D721Med (cell line): Measurements from ENCODE around the gene SPRY4.

Source experiments
- DNase-seq: peaks from one replicate; pipeline ENCODE4 v3.0.0; 2011; ENCODE audit warnings: low spot score; ENCODE audit not compliant: insufficient read length
- FAIRE-seq: peaks from 2 replicates; lab custom pipeline; 2011; peaks lifted over from hg19 to GRCh38; lab: Jason Lieb, UNC
- CTCF ChIP-seq: IDR thresholded peaks from 2 replicates; pipeline ENCODE4 v1.5.1; 2012; ENCODE audit warnings: mild to moderate bottlenecking, control low read depth; ENCODE audit not compliant: insufficient read depth; ENCODE audit errors: missing control alignments

Gene SPRY4

GRCh38 chr5:142292808-142293207 lies 32.0 kb downstream of the SPRY4 start:
- no peak for DNase-seq
- FAIRE-seq = no peak
- no peak for TF ChIP-seq CTCF

- no peak for FAIRE-seq
- TF ChIP-seq CTCF = no peak
- no peak for DNase-seq
Observed at GRCh38 chr5:142292249-142292648, 32.6 kb downstream of the SPRY4 start.

GRCh38 chr5:142290577-142291299 lies 34.1 kb downstream of the SPRY4 start:
- FAIRE-seq = no peak
- peak; percentile 64 for DNase-seq
- TF ChIP-seq CTCF = no peak

- no peak for FAIRE-seq
- no peak for TF ChIP-seq CTCF
- DNase-seq = no peak
Observed at GRCh38 chr5:142289708-142290576, 34.9 kb downstream of the SPRY4 start.

GRCh38 chr5:142287973-142288313 lies 36.9 kb downstream of the SPRY4 start:
- no peak for FAIRE-seq
- no peak for TF ChIP-seq CTCF
- DNase-seq = no peak

- FAIRE-seq = no peak
- no peak for DNase-seq
Observed at GRCh38 chr5:142287096-142287972, 37.5 kb downstream of the SPRY4 start.

More at GRCh38 chr5:142287096-142287972, 37.5 kb downstream of the SPRY4 start:
- no peak for TF ChIP-seq CTCF
